BLaER1 treated with 17β-estradiol and CSF1 and Interleukin-3, amounts not matched to agents 10 nM and 100 nM (cell line): Measurements from ENCODE around the gene GSC.
A peak's percentile ranks its signal among the peaks of the same experiment; 100 is the strongest.
"Not testable (repeated sequence)": the region's sequence is repeated elsewhere in the genome, so short reads cannot be mapped to it uniquely, and the experiment has no call there.

Experiments used
- H3K27ac ChIP-seq, 11 experiments: shearing (Covaris generic); formaldehyde crosslinking; 2 replicates each; pipeline ENCODE4 v1.8.1; 2022
- H3K27me3 ChIP-seq, 11 experiments: shearing (Covaris generic); formaldehyde crosslinking; 2 replicates each; pipeline ENCODE4 v1.8.1; 2022
- H3K36me3 ChIP-seq, 11 experiments: shearing (Covaris generic); formaldehyde crosslinking; 2 replicates each; pipeline ENCODE4 v1.8.1; 2022
- H3K4me1 ChIP-seq, 10 experiments: shearing (Covaris generic); formaldehyde crosslinking; 2 replicates each; pipeline ENCODE4 v1.8.1; 2022
- H3K4me2 ChIP-seq, 11 experiments: shearing (Covaris generic); formaldehyde crosslinking; 2 replicates each; pipeline ENCODE4 v1.8.1; 2022
- H3K4me3 ChIP-seq, 10 experiments: shearing (Covaris generic); formaldehyde crosslinking; 2 replicates each; pipeline ENCODE4 v1.8.1; 2022
- H3K9ac ChIP-seq, 11 experiments: shearing (Covaris generic); formaldehyde crosslinking; 2 replicates each; pipeline ENCODE4 v1.8.1; 2022
- H3K9me3 ChIP-seq, 11 experiments: shearing (Covaris generic); formaldehyde crosslinking; replicated peaks in 1 of 11; 2 replicates each; pipeline ENCODE4 v1.8.1; 2022
- H4K20me1 ChIP-seq, 11 experiments: shearing (Covaris generic); formaldehyde crosslinking; 2 replicates each; pipeline ENCODE4 v1.8.1; 2022
- Cebpa-rat ChIP-seq, 11 experiments: shearing (Covaris generic); IDR thresholded peaks; 2 replicates each; pipeline ENCODE4 v1.8.1; 2022

GSC gene

GRCh38 chr14:94738751-94739150 lies 31.2 kb downstream of the GSC start:
- Histone ChIP-seq H4K20me1 (no peaks in the 10 kb centered on the region), H3K27me3 (no peaks in the 10 kb centered on the region), H3K9ac (no peak overlapping the region), H3K4me2 (0 out of 22 replicates have a peak overlapping the region, but pooled peaks of 1 of the 11 experiments have one; percentile 19), H3K27ac (no peak overlapping the region), H3K36me3 (no peaks in the 10 kb centered on the region), H3K9me3 (peaks cover 0 to 1% (median 0%) of the 10 kb centered on the region in 11 experiments; a peak in 1 of 22 replicates), H3K4me1 (peaks cover 0 to 4% (median 0%) of the 10 kb centered on the region in 10 experiments; a peak in 1 of 20 replicates), H3K4me3 (no peak overlapping the region)
- TF ChIP-seq Cebpa-rat (IDR thresholded peaks at IDR 0.05), result no peak

DNA sequence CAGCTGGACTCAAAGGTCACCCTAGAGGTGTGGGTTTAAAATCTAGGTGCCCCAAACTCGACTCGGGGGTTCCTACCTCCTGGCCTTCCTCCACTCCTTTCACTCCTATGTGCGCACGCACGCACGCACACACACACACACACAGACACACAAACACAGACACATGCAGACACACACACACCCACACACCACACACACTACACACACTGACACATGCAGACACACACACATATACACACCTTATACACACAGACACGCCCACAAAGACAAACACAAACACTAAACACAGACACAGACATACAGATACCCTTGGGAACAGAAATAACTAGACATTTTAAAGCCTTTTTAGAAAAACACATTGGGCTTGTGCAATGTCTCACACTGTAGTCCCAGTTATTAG lies 31.8 kb downstream of the GSC start:
- Histone ChIP-seq H3K4me2 (no peak overlapping the region), H3K9ac (no peak overlapping the region), H3K9me3 (peaks cover 0 to 6% (median 0%) of the 10 kb centered on the region in 11 experiments; a peak in 3 of 22 replicates), H3K27ac (no peak overlapping the region), H3K4me3 (no peak overlapping the region), H4K20me1 (no peaks in the 10 kb centered on the region), H3K4me1 (peaks cover 0 to 4% (median 0%) of the 10 kb centered on the region in 10 experiments; a peak in 1 of 20 replicates), H3K36me3 (no peaks in the 10 kb centered on the region), H3K27me3 (no peaks in the 10 kb centered on the region)
- TF ChIP-seq Cebpa-rat (IDR thresholded peaks at IDR 0.05), result no peak

DNA sequence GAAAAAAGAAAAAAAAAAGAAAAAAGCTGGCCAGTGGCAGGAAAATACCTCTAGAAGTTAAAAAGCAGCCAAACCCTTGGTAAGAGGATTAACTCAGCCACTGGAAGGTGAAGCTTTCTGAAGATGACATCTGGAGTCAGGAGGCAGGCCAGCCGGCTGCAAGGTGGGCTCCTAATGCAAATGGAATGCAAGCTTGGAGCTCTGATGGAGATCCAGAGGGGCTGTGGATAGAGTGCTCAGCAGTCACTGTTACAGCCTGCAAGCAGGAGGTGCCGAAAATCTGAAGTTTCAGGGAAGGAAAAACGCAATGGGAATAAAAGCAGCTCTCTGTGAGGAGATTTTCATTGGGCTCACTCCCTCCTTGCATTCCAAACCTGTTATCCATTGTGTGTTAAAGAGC lies 41.0 kb downstream of the GSC start:
- H3K4me3 ChIP-seq, result no peak overlapping the region
- no peak overlapping the region for H3K27ac ChIP-seq
- H3K9ac ChIP-seq, result no peak overlapping the region
- no peak overlapping the region for H3K4me2 ChIP-seq
- TF ChIP-seq Cebpa-rat (IDR thresholded peaks at IDR 0.05), result no peak
- peaks cover 0 to 14% (median 6%) of the 10 kb centered on the region in 11 experiments; a peak in 9 of 22 replicates for H3K9me3 ChIP-seq
- no peaks in the 10 kb centered on the region for H3K36me3 ChIP-seq
- no peaks in the 10 kb centered on the region for H4K20me1 ChIP-seq
- no peaks in the 10 kb centered on the region for H3K4me1 ChIP-seq
- no peaks in the 10 kb centered on the region for H3K27me3 ChIP-seq

GRCh38 chr14:94728440-94728839 lies 41.5 kb downstream of the GSC start:
- H4K20me1 ChIP-seq, H3K36me3 ChIP-seq, H3K4me3 ChIP-seq, H3K9ac ChIP-seq, H3K27ac ChIP-seq, H3K27me3 ChIP-seq, H3K4me2 ChIP-seq, H3K4me1 ChIP-seq: not testable (repeated sequence)
- H3K9me3 ChIP-seq, result peaks cover 0 to 14% (median 6%) of the 10 kb centered on the region in 11 experiments; a peak in 9 of 22 replicates

GRCh38 chr14:94726649-94727048 lies 43.3 kb downstream of the GSC start:
- H3K4me1 ChIP-seq, result not testable (repeated sequence)

DNA sequence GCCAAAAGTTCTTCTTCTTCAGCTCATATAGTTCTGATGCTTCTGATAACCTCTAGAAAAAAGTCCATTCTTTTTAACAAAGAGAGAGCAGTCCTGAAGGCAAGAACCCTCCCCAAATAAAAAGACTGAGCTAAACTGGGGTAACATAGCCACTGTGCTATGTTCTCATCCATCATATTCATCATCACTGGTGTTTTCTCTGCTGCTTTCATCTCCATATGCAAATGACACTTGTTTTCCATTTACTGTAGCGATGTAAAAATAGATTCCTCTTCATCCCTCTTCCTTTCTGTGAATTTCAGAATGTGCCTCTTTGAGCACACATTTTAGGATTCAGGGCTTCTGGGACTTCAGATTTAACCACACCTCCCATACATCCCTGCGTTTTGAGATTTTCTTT lies 44.9 kb downstream of the GSC start:
- no peaks in the 10 kb centered on the region for H3K36me3 ChIP-seq

More at GRCh38 chr14:94726649-94727048, 43.3 kb downstream of the GSC start:
- not testable (repeated sequence) for H3K27me3 ChIP-seq, H4K20me1 ChIP-seq, H3K4me2 ChIP-seq, H3K9ac ChIP-seq, H3K36me3 ChIP-seq, H3K4me3 ChIP-seq, H3K9me3 ChIP-seq, H3K27ac ChIP-seq

DNA sequence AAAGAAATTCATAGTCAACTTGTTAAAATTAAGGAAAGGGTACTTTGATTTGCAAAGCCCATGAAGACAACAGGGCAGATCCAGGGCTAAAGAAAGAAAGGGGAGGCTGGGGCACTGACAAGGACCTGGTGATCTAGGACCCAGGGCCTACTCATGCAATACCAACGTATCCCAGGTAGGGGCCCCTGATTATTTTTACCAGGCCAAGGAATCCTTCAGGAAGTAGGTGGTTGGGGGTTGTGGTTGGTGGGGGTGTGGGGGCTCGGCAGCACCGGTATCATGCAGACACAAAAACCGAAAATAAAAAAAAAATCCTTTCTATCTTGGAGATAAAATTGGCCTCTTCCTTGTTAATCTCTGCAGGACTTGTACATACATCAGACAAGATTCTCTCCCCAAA lies 47.5 kb downstream of the GSC start:
- no peaks in the 10 kb centered on the region for H3K27me3 ChIP-seq
- no peaks in the 10 kb centered on the region for H3K9me3 ChIP-seq
- H3K4me3 ChIP-seq, result no peak overlapping the region
- peaks cover 0 to 9% (median 7%) of the 10 kb centered on the region in 10 experiments; a peak in 6 of 20 replicates for H3K4me1 ChIP-seq
- no peak overlapping the region for H3K9ac ChIP-seq
- no peak for TF ChIP-seq Cebpa-rat (IDR thresholded peaks at IDR 0.05)
- H4K20me1 ChIP-seq, result no peaks in the 10 kb centered on the region
- peak overlapping the region in 3 of 11 experiments; percentile 25 to 34 (median 30); a peak in 6 of 22 replicates for H3K4me2 ChIP-seq
- H3K27ac ChIP-seq, result no peak overlapping the region
- no peaks in the 10 kb centered on the region for H3K36me3 ChIP-seq

More for the DNA sequence above, 44.9 kb downstream of the GSC start:
- H3K9ac ChIP-seq, result no peak overlapping the region
- peaks cover 0 to 9% (median 7%) of the 10 kb centered on the region in 10 experiments; a peak in 6 of 20 replicates for H3K4me1 ChIP-seq
- no peaks in the 10 kb centered on the region for H4K20me1 ChIP-seq
- no peaks in the 10 kb centered on the region for H3K9me3 ChIP-seq
- TF ChIP-seq Cebpa-rat (IDR thresholded peaks at IDR 0.05), result no peak
- no peak overlapping the region for H3K27ac ChIP-seq
- no peaks in the 10 kb centered on the region for H3K27me3 ChIP-seq
- no peak overlapping the region for H3K4me2 ChIP-seq
- H3K4me3 ChIP-seq, result no peak overlapping the region
